MM.1S (cell line): ENCODE measurements around the gene SPRED1.

Experiments
- DNase-seq: peaks from one replicate; pipeline ENCODE4 v3.0.0-alpha.2; 2015
- H2AFZ ChIP-seq: fragments of 300-600 bp; sonication (generic); 2 replicates; pipeline ENCODE4 v1.6.0; 2016; ENCODE audit warnings: antibody characterized with exemption, low read length
- H3F3A ChIP-seq: fragments of 300-600 bp; sonication (generic); 2 replicates; pipeline ENCODE4 v1.6.1; 2016; ENCODE audit warnings: mild to moderate bottlenecking, antibody characterized with exemption, low read length, moderate library complexity, mixed read lengths; ENCODE audit not compliant: insufficient read depth
- H3K27ac ChIP-seq: fragments of 300-600 bp; sonication (generic); 2 replicates; pipeline ENCODE4 v1.5.1; 2016; ENCODE audit warnings: mild to moderate bottlenecking, low read length
- H3K27me3 ChIP-seq: fragments of 300-600 bp; sonication (generic); replicated peaks from 2 replicates; pipeline ENCODE4 v1.6.0; 2016; ENCODE audit warnings: low read length; ENCODE audit not compliant: insufficient read depth
- H3K36me3 ChIP-seq: fragments of 300-600 bp; sonication (generic); replicated peaks from 2 replicates; pipeline ENCODE4 v1.6.1; 2016; ENCODE audit warnings: mild to moderate bottlenecking, low read length, mixed read lengths; ENCODE audit not compliant: insufficient read depth
- H3K4me1 ChIP-seq: fragments of 300-600 bp; sonication (generic); 2 replicates; pipeline ENCODE4 v1.6.1; 2016; ENCODE audit warnings: low read length, mixed read lengths
- H3K4me2 ChIP-seq: fragments of 300-600 bp; sonication (generic); 2 replicates; pipeline ENCODE4 v1.6.0; 2016; ENCODE audit warnings: low read depth, low read length
- H3K4me3 ChIP-seq: fragments of 300-600 bp; sonication (generic); 2 replicates; pipeline ENCODE4 v1.5.1; 2016; ENCODE audit warnings: low read length, mixed read lengths
- H3K79me2 ChIP-seq: fragments of 300-600 bp; sonication (generic); 2 replicates; pipeline ENCODE4 v1.6.1; 2016; ENCODE audit warnings: mixed run types, low read length, mixed read lengths
- H3K9ac ChIP-seq: fragments of 300-600 bp; sonication (generic); 2 replicates; pipeline ENCODE4 v1.6.1; 2016; ENCODE audit warnings: low read length, mixed read lengths
- H3K9me2 ChIP-seq: fragments of 300-600 bp; sonication (generic); replicated peaks from 2 replicates; pipeline ENCODE4 v1.6.1; 2016; ENCODE audit warnings: mild to moderate bottlenecking, low read length, mixed read lengths; ENCODE audit not compliant: insufficient read depth
- H3K9me3 ChIP-seq: fragments of 300-600 bp; sonication (generic); replicated peaks from 2 replicates; pipeline ENCODE4 v1.6.1; 2016; ENCODE audit warnings: mild to moderate bottlenecking, low read length, mixed read lengths; ENCODE audit not compliant: insufficient read depth
- H4K20me1 ChIP-seq: fragments of 300-600 bp; sonication (generic); 2 replicates; pipeline ENCODE4 v1.6.1; 2016; ENCODE audit warnings: mild to moderate bottlenecking, low read length, moderate library complexity, mixed read lengths; ENCODE audit not compliant: insufficient read depth
- EZH2 ChIP-seq: fragments of 300-600 bp; sonication (generic); optimal IDR thresholded peaks from 2 replicates; pipeline ENCODE3; 2017; ENCODE audit warnings: low read depth, mild to moderate bottlenecking, antibody characterized with exemption, low read length, mixed read lengths
- EZH2phosphoT487 ChIP-seq: fragments of 300-600 bp; sonication (generic); IDR thresholded peaks from 2 replicates; pipeline ENCODE4 v1.6.1; 2018; ENCODE audit warnings: antibody characterized with exemption, low read length
- TF ChIP-seq, protein P1 (sequence below): fragments of 300-600 bp; sonication (generic); IDR thresholded peaks from 2 replicates; pipeline ENCODE4 v1.5.1; 2016; ENCODE audit warnings: antibody characterized with exemption, low read length, mixed read lengths

The SPRED1 gene

DNA sequence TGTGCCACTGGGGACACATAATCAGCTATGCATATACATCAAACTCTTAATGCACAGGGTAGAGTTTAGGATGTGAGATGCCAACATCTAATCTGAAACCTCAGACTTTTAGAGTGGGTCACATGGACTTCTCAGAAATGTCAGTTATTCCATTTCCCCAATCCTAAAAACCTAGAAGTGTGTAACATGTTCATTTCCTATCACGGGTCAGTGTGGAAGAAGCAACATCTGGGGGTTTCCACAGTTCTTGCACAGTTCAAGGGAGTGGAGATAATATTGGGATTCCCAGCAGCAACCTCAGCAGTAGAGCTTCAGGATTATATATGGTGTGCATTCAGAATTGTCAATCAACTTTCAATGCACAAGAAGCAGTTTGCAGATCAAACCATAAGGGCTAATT is 44.4 kb upstream of the SPRED1 start:
- Histone ChIP-seq H3K9ac (no peak overlapping the region), H3F3A (no peaks in the 10 kb centered on the region), H3K9me2 (no peaks in the 10 kb centered on the region), H3K9me3 (no peaks in the 10 kb centered on the region), H3K4me3 (no peak overlapping the region), H3K4me2 (no peak overlapping the region), H3K27me3 (no peaks in the 10 kb centered on the region), H3K79me2 (no peaks in the 10 kb centered on the region), H3K27ac (no peak overlapping the region), H3K36me3 (no peaks in the 10 kb centered on the region), H3K4me1 (no peaks in the 10 kb centered on the region), H4K20me1 (no peaks in the 10 kb centered on the region), H2AFZ (no peak overlapping the region)
- TF ChIP-seq EZH2 (no peak), EZH2phosphoT487 (no peak)
- TF ChIP-seq, protein P1, sequence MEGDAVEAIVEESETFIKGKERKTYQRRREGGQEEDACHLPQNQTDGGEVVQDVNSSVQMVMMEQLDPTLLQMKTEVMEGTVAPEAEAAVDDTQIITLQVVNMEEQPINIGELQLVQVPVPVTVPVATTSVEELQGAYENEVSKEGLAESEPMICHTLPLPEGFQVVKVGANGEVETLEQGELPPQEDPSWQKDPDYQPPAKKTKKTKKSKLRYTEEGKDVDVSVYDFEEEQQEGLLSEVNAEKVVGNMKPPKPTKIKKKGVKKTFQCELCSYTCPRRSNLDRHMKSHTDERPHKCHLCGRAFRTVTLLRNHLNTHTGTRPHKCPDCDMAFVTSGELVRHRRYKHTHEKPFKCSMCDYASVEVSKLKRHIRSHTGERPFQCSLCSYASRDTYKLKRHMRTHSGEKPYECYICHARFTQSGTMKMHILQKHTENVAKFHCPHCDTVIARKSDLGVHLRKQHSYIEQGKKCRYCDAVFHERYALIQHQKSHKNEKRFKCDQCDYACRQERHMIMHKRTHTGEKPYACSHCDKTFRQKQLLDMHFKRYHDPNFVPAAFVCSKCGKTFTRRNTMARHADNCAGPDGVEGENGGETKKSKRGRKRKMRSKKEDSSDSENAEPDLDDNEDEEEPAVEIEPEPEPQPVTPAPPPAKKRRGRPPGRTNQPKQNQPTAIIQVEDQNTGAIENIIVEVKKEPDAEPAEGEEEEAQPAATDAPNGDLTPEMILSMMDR, result no peak
- DNase-seq, result no peak

DNA sequence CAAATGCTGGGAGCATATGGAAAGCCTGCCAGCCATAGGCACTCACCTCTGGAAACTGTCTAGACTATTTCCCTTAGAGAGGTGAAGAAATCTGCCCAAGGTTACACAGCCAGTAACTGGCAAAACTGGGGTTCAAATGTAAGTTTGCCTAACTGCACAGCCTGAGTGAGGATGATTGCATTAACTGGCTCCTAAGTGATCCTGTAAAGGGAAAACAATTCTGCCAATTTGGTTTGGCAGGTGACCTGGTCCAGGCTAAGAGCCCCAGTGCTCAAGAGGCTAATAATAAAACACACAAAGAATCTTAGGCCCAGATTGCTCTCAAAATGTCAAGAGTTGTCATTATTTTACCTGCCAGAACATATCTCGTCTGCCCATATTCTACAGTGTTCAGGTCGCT is 43.9 kb upstream of the SPRED1 start:
- Histone ChIP-seq H3F3A (no peaks in the 10 kb centered on the region), H3K27me3 (no peaks in the 10 kb centered on the region), H3K9me3 (no peaks in the 10 kb centered on the region), H3K4me2 (no peak overlapping the region), H3K4me3 (no peak overlapping the region), H3K4me1 (no peaks in the 10 kb centered on the region), H4K20me1 (no peaks in the 10 kb centered on the region), H3K36me3 (no peaks in the 10 kb centered on the region), H3K9me2 (no peaks in the 10 kb centered on the region), H3K9ac (no peak overlapping the region), H2AFZ (no peak overlapping the region), H3K27ac (no peak overlapping the region), H3K79me2 (no peaks in the 10 kb centered on the region)
- TF ChIP-seq EZH2, result no peak
- TF ChIP-seq, protein P1, result no peak
- no peak for TF ChIP-seq EZH2phosphoT487
- no peak for DNase-seq

DNA sequence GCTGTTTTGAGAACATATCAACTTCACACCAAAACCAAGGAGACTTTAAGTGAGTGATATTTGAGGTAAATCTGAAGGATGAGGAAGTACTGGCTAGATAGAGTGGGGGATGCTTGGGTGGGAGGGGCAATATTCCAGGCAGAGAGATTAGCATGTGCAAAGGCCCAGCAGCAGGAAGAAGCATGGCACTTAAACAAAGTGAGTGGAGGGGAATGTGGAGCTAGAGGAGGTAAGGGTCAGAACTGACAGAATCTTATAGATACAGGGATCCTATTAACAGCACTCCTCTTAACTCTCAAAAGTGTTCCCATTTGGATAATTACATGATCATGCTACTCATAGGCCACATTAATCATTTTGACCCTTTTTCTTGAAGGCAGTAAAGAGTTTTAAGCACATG is 41.4 kb upstream of the SPRED1 start:
- TF ChIP-seq, protein P1, result no peak
- TF ChIP-seq EZH2phosphoT487 (no peak), EZH2 (no peak)
- H3K9ac ChIP-seq, result no peak overlapping the region
- no peak overlapping the region for H3K27ac ChIP-seq
- no peak for DNase-seq
- H3K4me3 ChIP-seq, result no peak overlapping the region
- no peaks in the 10 kb centered on the region for H3F3A ChIP-seq
- no peaks in the 10 kb centered on the region for H3K79me2 ChIP-seq
- H3K9me3 ChIP-seq, result no peaks in the 10 kb centered on the region
- H3K4me2 ChIP-seq, result no peak overlapping the region
- H3K36me3 ChIP-seq, result no peaks in the 10 kb centered on the region
- no peaks in the 10 kb centered on the region for H3K9me2 ChIP-seq
- no peaks in the 10 kb centered on the region for H4K20me1 ChIP-seq
- no peak overlapping the region for H2AFZ ChIP-seq
- H3K27me3 ChIP-seq, result no peaks in the 10 kb centered on the region
- 0 out of 2 replicates have a peak, but pooled peaks cover under 1% of the 10 kb centered on the region for H3K4me1 ChIP-seq
